NCI-H748 (cell line): ENCODE results near the gene ADAMTS15.
A peak's percentile ranks its signal among the peaks of the same experiment; 100 is the strongest.

Experiments used
- DNase-seq: peaks from one replicate; lab custom pipeline; 2025; ENCODE audit not compliant: unreplicated experiment; lab: John Stamatoyannopoulos, UW

Gene ADAMTS15

GRCh38 chr11:130448416-130449309 lies at the start of gene ADAMTS15:
Gene ADAMTS15, plus strand, starts transcription at chr11:130448645. Its CDS starts 329 bp downstream, at chr11:130448974.
- DNase-seq, result peak; percentile 89

GRCh38 chr11:130399196-130399595 lies 49.2 kb upstream of the ADAMTS15 start:
- DNase-seq, result no peak

GRCh38 chr11:130400781-130401483 lies 47.5 kb upstream of the ADAMTS15 start:
- no peak for DNase-seq

- no peak for DNase-seq
Measured at GRCh38 chr11:130402570-130402969, 45.9 kb upstream of the ADAMTS15 start.

- no peak for DNase-seq
Measured at GRCh38 chr11:130403271-130403804, 45.1 kb upstream of the ADAMTS15 start.

GRCh38 chr11:130403967-130404366 lies 44.5 kb upstream of the ADAMTS15 start:
- peak; percentile 23 for DNase-seq

- DNase-seq, result no peak
Measured at GRCh38 chr11:130404727-130405126, 43.7 kb upstream of the ADAMTS15 start.

- DNase-seq, result no peak
Measured at GRCh38 chr11:130405428-130405827, 43.0 kb upstream of the ADAMTS15 start.

GRCh38 chr11:130407978-130408377 lies 40.5 kb upstream of the ADAMTS15 start:
- DNase-seq, result no peak

- DNase-seq, result no peak
Measured at GRCh38 chr11:130408401-130408890, 40.0 kb upstream of the ADAMTS15 start.

- no peak for DNase-seq
Measured at GRCh38 chr11:130408901-130409300, 39.5 kb upstream of the ADAMTS15 start.

- no peak for DNase-seq
Measured at GRCh38 chr11:130409594-130410388, 38.7 kb upstream of the ADAMTS15 start.

- DNase-seq, result no peak
Measured at GRCh38 chr11:130411223-130411622, 37.2 kb upstream of the ADAMTS15 start.

- DNase-seq, result no peak
Measured at GRCh38 chr11:130413405-130414106, 34.9 kb upstream of the ADAMTS15 start.

GRCh38 chr11:130414107-130415080 lies 34.1 kb upstream of the ADAMTS15 start:
- no peak for DNase-seq

- DNase-seq, result no peak
Measured at GRCh38 chr11:130415731-130416529, 32.5 kb upstream of the ADAMTS15 start.

GRCh38 chr11:130416530-130416882 lies 31.9 kb upstream of the ADAMTS15 start:
- no peak for DNase-seq

- DNase-seq, result no peak
Measured at GRCh38 chr11:130416906-130417305, 31.5 kb upstream of the ADAMTS15 start.
